Measurements from ENCODE around the gene SPAST.
"Not testable (repeated sequence)": the region's sequence is repeated elsewhere in the genome, so short reads cannot be mapped to it uniquely, and the experiment has no call there.

The SPAST gene

GRCh38 chr2:32124660-32125059 lies 61.3 kb downstream of the SPAST start:
- no peak for DNase-seq (ENCODE audit: low read depth in 3 of 3)

GRCh38 chr2:32128636-32129035 lies 65.3 kb downstream of the SPAST start:
- no peak for DNase-seq (ENCODE audit: low read depth in 3 of 3)

- DNase-seq (ENCODE audit: low read depth in 3 of 3) = no peak
These were observed 65.7 kb downstream of the SPAST start for GRCh38 chr2:32129086-32129485.

- DNase-seq (ENCODE audit: low read depth in 3 of 3) = no peak
These were observed 72.1 kb downstream of the SPAST start for GRCh38 chr2:32135409-32135808.

GRCh38 chr2:32136097-32136496 lies 72.7 kb downstream of the SPAST start:
- no peak for DNase-seq (ENCODE audit: low read depth in 3 of 3)

- DNase-seq (ENCODE audit: low read depth in 3 of 3) = not testable (repeated sequence)
These were observed 88.2 kb downstream of the SPAST start for GRCh38 chr2:32151544-32151943.

- no peak for DNase-seq (ENCODE audit: low read depth in 3 of 3)
These were observed 96.3 kb downstream of the SPAST start for GRCh38 chr2:32159678-32160077.

- DNase-seq (ENCODE audit: low read depth in 3 of 3) = no peak
These were observed 97.9 kb downstream of the SPAST start for GRCh38 chr2:32161296-32161695.

- not testable (repeated sequence) for DNase-seq (ENCODE audit: low read depth in 3 of 3)
These were observed 100.9 kb downstream of the SPAST start for GRCh38 chr2:32164254-32164653.

GRCh38 chr2:32165027-32165347 lies 101.6 kb downstream of the SPAST start:
- not testable (repeated sequence) for DNase-seq (ENCODE audit: low read depth in 3 of 3)

GRCh38 chr2:32166115-32166574 lies 102.8 kb downstream of the SPAST start:
- DNase-seq (ENCODE audit: low read depth in 3 of 3) = no peak

- no peak for DNase-seq (ENCODE audit: low read depth in 3 of 3)
These were observed 105.2 kb downstream of the SPAST start for GRCh38 chr2:32168513-32168912.

GRCh38 chr2:32172870-32173269 lies 109.5 kb downstream of the SPAST start:
- DNase-seq (ENCODE audit: low read depth in 3 of 3) = no peak

- DNase-seq (ENCODE audit: low read depth in 3 of 3) = no peak
These were observed 119.3 kb downstream of the SPAST start for GRCh38 chr2:32182667-32183066.

GRCh38 chr2:32189011-32189410 lies 125.7 kb downstream of the SPAST start:
- DNase-seq (ENCODE audit: low read depth in 3 of 3) = no peak

- DNase-seq (ENCODE audit: low read depth in 3 of 3) = no peak
These were observed 129.1 kb downstream of the SPAST start for GRCh38 chr2:32192418-32192817.

GRCh38 chr2:32200814-32201213 lies 137.5 kb downstream of the SPAST start:
- DNase-seq (ENCODE audit: low read depth in 3 of 3) = no peak

GRCh38 chr2:32203428-32203827 lies 140.1 kb downstream of the SPAST start:
- not testable (repeated sequence) for DNase-seq (ENCODE audit: low read depth in 3 of 3)
